A549 (cell line): ENCODE results near the gene SSR1.

Source experiments
- CBX8 ChIP-seq: fragments of 200-600 bp; sonication (generic); IDR thresholded peaks from 2 replicates; pipeline ENCODE4 v1.6.1; 2016
- CTCF ChIP-seq: fragments of >200 bp; sonication (Bioruptor Twin); formaldehyde crosslinking; IDR thresholded peaks from 3 replicates; pipeline ENCODE4 v1.5.1; 2016
- ELK1 ChIP-seq: fragments of 150-350 bp; IDR thresholded peaks from 2 replicates; pipeline ENCODE4 v1.6.1; 2014; ENCODE audit warnings: low read depth, mild to moderate bottlenecking, low read length
- FOSL2 ChIP-seq, 2 experiments: fragments of 450-650 bp in 1 of 2; fragments of >200 bp in 1 of 2; sonication (Bioruptor Twin) in 1 of 2; formaldehyde crosslinking; IDR thresholded peaks; 2 replicates each; pipeline versions ENCODE4 v1.5.0 to v1.6.1; 2016 to 2020; ENCODE audit warnings: mild to moderate bottlenecking in 1 of 2, moderate library complexity in 1 of 2
- HDAC2 ChIP-seq: fragments of 200-600 bp; sonication (generic); IDR thresholded peaks from 2 replicates; pipeline ENCODE4 v1.6.1; 2016
- MAX ChIP-seq: IDR thresholded peaks from 2 replicates; pipeline ENCODE4 v1.6.1; 2012
- MAZ ChIP-seq: fragments of 150-350 bp; IDR thresholded peaks from 2 replicates; pipeline ENCODE4 v1.6.1; 2014; ENCODE audit warnings: antibody characterized with exemption, low read depth, low read length, borderline replicate concordance
- MYC ChIP-seq: IDR thresholded peaks from 2 replicates; pipeline ENCODE4 v1.6.1; 2012; ENCODE audit warnings: mild to moderate bottlenecking, inconsistent platforms, low read length, improper control_type of control experiment, borderline replicate concordance
- POLR2A ChIP-seq: IDR thresholded peaks from 2 replicates; pipeline ENCODE4 v1.6.1; 2012; ENCODE audit warnings: mild to moderate bottlenecking, low read length
- RAD21 ChIP-seq, 2 experiments: fragments of >200 bp in 1 of 2; sonication (Bioruptor Twin) in 1 of 2; formaldehyde crosslinking in 1 of 2; IDR thresholded peaks in 1 of 2; conservative IDR thresholded peaks in 1 of 2; 2 replicates in 1 of 2; 3 replicates in 1 of 2; pipeline ENCODE4 v1.6.1; 2012 to 2018; ENCODE audit warnings: inconsistent platforms in 1 of 2
- SMC3 ChIP-seq: fragments of >200 bp; sonication (Bioruptor Twin); formaldehyde crosslinking; IDR thresholded peaks from 3 replicates; pipeline ENCODE4 v1.6.1; 2018; ENCODE audit warnings: inconsistent platforms
- ZFP36 ChIP-seq: fragments of 450-650 bp; IDR thresholded peaks from 2 replicates; pipeline ENCODE4 v1.6.1; 2014; ENCODE audit warnings: borderline replicate concordance; ENCODE audit not compliant: partially characterized antibody
- ZNF302 ChIP-seq: fragments of 250-450 bp; sonication (Bioruptor Pico); IDR thresholded peaks from 2 replicates; pipeline ENCODE4 v1.9.0; 2021; ENCODE audit warnings: inconsistent platforms, mild to moderate bottlenecking, moderate library complexity

- TF ChIP-seq CTCF (no peak), RAD21 (conservative IDR thresholded peaks at IDR 0.05 in 1 of 2, IDR thresholded peaks at IDR 0.05 in 1 of 2) (no peak), FOSL2 (IDR thresholded peaks at IDR 0.05) (no peak), FOSL2 (CRISPR knock-in tag; IDR thresholded peaks at IDR 0.05) (no peak), SMC3 (no peak), HDAC2 (no peak), MAZ (no peak), ZFP36 (no peak), POLR2A (no peak), MYC (no peak), ZNF302 (no peak), MAX (no peak), CBX8 (no peak), ELK1 (no peak)
These were observed 12.8 kb upstream of the SSR1 start for GRCh38 chr6:7325750-7326149.
